Esophagus mucosa (tissue), 1 donor: ENCODE measurements around the gene FAM20A. TPM values are rescaled to one million over a fixed set of nuclear protein-coding genes. Genes with fewer than 3 reads are reported as not detected.
A peak's percentile ranks its signal among the peaks of the same experiment; 100 is the strongest.

ENCODE experiments used
- ATAC-seq: fragments of 200-7000 bp; cut with Tn5 transposase; one replicate; pipeline ENCODE4 v1.9.1; 2020
- total RNA-seq: library from RNA; stranded (reverse); gene quantifications from one replicate; pipeline ENCODE4 v1.2.4, GENCODE V29; 2023
- donor health status: DM: yes; HTN: yes; CAD: no.

The FAM20A gene
- 13.6 TPM for total RNA-seq

- ATAC-seq: peak; percentile 48
Measured at GRCh38 chr17:68600931-68601564, at the start of gene FAM20A. TSS of gene FAM20A (minus strand) at chr17:68601367. CDS start at chr17:68600666, 701 bp downstream.

- ATAC-seq: no peak
Measured at GRCh38 chr17:68649324-68649723, 48.2 kb upstream of the FAM20A start.

GRCh38 chr17:68646626-68647526 is 45.7 kb upstream of the FAM20A start:
- ATAC-seq: no peak

GRCh38 chr17:68642118-68642412 is 40.9 kb upstream of the FAM20A start:
- ATAC-seq: no peak

GRCh38 chr17:68641276-68642117 is 40.3 kb upstream of the FAM20A start:
- ATAC-seq: no peak

GRCh38 chr17:68640242-68640989 is 39.2 kb upstream of the FAM20A start:
- no peak for ATAC-seq

- ATAC-seq: no peak
Measured at GRCh38 chr17:68634345-68634876, 33.2 kb upstream of the FAM20A start.

- no peak for ATAC-seq
Measured at GRCh38 chr17:68628576-68628957, 27.4 kb upstream of the FAM20A start.

GRCh38 chr17:68627956-68628575 is 26.9 kb upstream of the FAM20A start:
- peak; percentile 85 for ATAC-seq

- peak; percentile 70 for ATAC-seq
Measured at GRCh38 chr17:68624381-68624780, 23.2 kb upstream of the FAM20A start.

- no peak for ATAC-seq
Measured at GRCh38 chr17:68623811-68624210, 22.6 kb upstream of the FAM20A start.

- ATAC-seq: no peak
Measured at GRCh38 chr17:68622423-68622822, 21.3 kb upstream of the FAM20A start.

- ATAC-seq: no peak
Measured at GRCh38 chr17:68621065-68621464, 19.9 kb upstream of the FAM20A start.

GRCh38 chr17:68616334-68616733 is 15.2 kb upstream of the FAM20A start:
- no peak for ATAC-seq

GRCh38 chr17:68614718-68615117 is 13.6 kb upstream of the FAM20A start:
- no peak for ATAC-seq

- ATAC-seq: peak; percentile 68
Measured at GRCh38 chr17:68613739-68614298, 12.7 kb upstream of the FAM20A start.

GRCh38 chr17:68612923-68613292 is 11.7 kb upstream of the FAM20A start:
- peak; percentile 58 for ATAC-seq

- peak; percentile 74 for ATAC-seq
Measured at GRCh38 chr17:68612209-68612922, 11.2 kb upstream of the FAM20A start.

- ATAC-seq: no peak
Measured at GRCh38 chr17:68611353-68612208, 10.4 kb upstream of the FAM20A start.

GRCh38 chr17:68610554-68610953 is 9.4 kb upstream of the FAM20A start:
- ATAC-seq: no peak
